ENCODE data around the gene RDX. TPM values are rescaled to one million over a fixed set of nuclear protein-coding genes. Genes with fewer than 3 reads are reported as not detected.
A peak's percentile ranks its signal among the peaks of the same experiment; 100 is the strongest.

RDX gene
- polyA plus RNA-seq, 2 of the 4 experiments (the other 2 are of a cell fraction): 158 to 183 TPM

DNA sequence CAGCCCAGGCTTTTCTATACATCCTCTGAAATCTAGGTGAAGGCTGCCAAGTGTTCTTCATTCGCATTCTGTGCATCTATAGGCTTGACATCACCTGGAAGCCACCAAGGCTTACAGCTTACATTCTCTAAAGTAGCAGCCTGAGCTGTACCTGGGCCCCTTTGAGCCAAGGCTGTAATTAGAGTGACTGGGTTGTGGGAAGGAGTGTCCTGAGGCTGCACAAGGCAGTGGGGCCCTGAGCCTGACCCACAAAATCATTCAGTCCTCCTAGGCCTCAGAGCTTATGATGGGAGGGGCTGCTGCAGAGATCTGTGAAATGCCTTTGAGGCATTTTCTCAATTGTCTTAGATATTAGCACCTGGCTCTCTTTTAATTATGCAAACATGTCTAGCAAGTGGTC lies 33.0 kb upstream of the RDX start:
- POLR2A ChIA-PET: interaction anchor here (1.2 kb wide), 1 partner anchor 10 kb away, joined by 3 read pairs; no protein-coding TSS in a partner anchor
- no peaks in the 10 kb centered on the region for H3K9me3 ChIP-seq
- CTCF ChIA-PET: no interaction called here
- DNase-seq (ENCODE audit: low read depth in 1 of 2, low spot score in 1 of 2) (no peak), FAIRE-seq (no peak), ATAC-seq (no peak; a peak in 1 of 6 replicates)
- H3K4me1 ChIP-seq: no peaks in the 10 kb centered on the region
- H3K27ac ChIP-seq: peak overlapping the region in 1 of 2 experiments; percentile 63; a peak in 2 of 6 replicates
- no peak for TF ChIP-seq ZSCAN20 (CRISPR knock-in tag; IDR thresholded peaks at IDR 0.05)
- no peak for TF ChIP-seq NR3C1 (IDR thresholded peaks at IDR 0.05)
- TF ChIP-seq FOSB (CRISPR knock-in tag; IDR thresholded peaks at IDR 0.05): no peak
- TF ChIP-seq CBX2 (IDR thresholded peaks at IDR 0.05; ENCODE audit: borderline replicate concordance, low read depth): no peak
- no peak for TF ChIP-seq RFX5 (IDR thresholded peaks at IDR 0.05)
- TF ChIP-seq RNF2 (IDR thresholded peaks at IDR 0.05; ENCODE audit: borderline replicate concordance, low read depth): no peak
- TF ChIP-seq TP53 (CRISPR knock-in tag; IDR thresholded peaks at IDR 0.05): no peak
- TF ChIP-seq, protein P1, sequence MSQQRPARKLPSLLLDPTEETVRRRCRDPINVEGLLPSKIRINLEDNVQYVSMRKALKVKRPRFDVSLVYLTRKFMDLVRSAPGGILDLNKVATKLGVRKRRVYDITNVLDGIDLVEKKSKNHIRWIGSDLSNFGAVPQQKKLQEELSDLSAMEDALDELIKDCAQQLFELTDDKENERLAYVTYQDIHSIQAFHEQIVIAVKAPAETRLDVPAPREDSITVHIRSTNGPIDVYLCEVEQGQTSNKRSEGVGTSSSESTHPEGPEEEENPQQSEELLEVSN (IDR thresholded peaks at IDR 0.05; ENCODE audit: borderline replicate concordance, low read depth): no peak
- no peak for TF ChIP-seq ZFP36 (IDR thresholded peaks at IDR 0.05; ENCODE audit: borderline replicate concordance, partially characterized antibody)
- no peak for TF ChIP-seq KDM1A (IDR thresholded peaks at IDR 0.05; ENCODE audit: low read depth)
- TF ChIP-seq TFCP2L1 (CRISPR knock-in tag; IDR thresholded peaks at IDR 0.05): no peak
- TF ChIP-seq ESRRA (IDR thresholded peaks at IDR 0.05; ENCODE audit: borderline replicate concordance, low read length): no peak
- TF ChIP-seq NFE2L2 (conservative IDR thresholded peaks at IDR 0.05; ENCODE audit: low read length): no peak
- WGBS (ENCODE audit: missing lambda C conversion rate): 90% methylated on average over 1 of the region's 1 CpG
- no peak overlapping the region for H3K4me3 ChIP-seq
- H3K4me2 ChIP-seq: no peak overlapping the region

DNA sequence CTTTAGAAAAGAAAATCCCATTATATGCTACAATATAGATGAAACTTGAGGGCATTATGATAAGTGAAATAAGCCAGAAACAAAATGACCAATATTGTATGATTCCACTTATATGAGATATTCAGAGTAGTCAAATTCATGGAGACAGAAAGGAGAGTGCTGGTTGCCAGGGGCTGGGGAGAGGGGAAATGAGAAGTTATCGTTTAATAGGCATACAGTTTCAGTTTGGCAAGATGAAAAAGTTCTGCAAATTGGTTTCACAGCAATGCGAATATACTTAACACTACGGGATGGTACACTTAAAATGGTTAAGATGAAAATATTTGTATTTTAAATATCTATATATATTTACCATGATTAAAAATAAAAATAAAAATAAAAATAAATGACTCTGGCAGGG lies 31.1 kb upstream of the RDX start:
- 89% methylated on average over 3 of the region's 3 CpGs for WGBS (ENCODE audit: missing lambda C conversion rate)
- Histone ChIP-seq H3K4me3 (no peak overlapping the region), H3K27ac (no peak overlapping the region), H3K4me2 (no peak overlapping the region), H3K4me1 (no peaks in the 10 kb centered on the region), H3K9me3 (no peaks in the 10 kb centered on the region)
- CTCF ChIA-PET: no interaction called here
- FAIRE-seq (no peak), DNase-seq (ENCODE audit: low read depth in 1 of 2, low spot score in 1 of 2) (no peak), ATAC-seq (no peak)
- no peak for TF ChIP-seq MYC (IDR thresholded peaks at IDR 0.05; ENCODE audit: borderline replicate concordance, low read length)
- TF ChIP-seq HOXB5 (CRISPR knock-in tag; IDR thresholded peaks at IDR 0.05): no peak
- no peak for TF ChIP-seq ELK1 (IDR thresholded peaks at IDR 0.05; ENCODE audit: low read depth, low read length)
- TF ChIP-seq, protein P2, sequence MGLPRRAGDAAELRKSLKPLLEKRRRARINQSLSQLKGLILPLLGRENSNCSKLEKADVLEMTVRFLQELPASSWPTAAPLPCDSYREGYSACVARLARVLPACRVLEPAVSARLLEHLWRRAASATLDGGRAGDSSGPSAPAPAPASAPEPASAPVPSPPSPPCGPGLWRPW (IDR thresholded peaks at IDR 0.05): no peak
- no peak for TF ChIP-seq POLR2A (IDR thresholded peaks at IDR 0.05; ENCODE audit: low read length)
- no peak for TF ChIP-seq EP300 (IDR thresholded peaks at IDR 0.05)
- TF ChIP-seq ESRRA (IDR thresholded peaks at IDR 0.05; ENCODE audit: borderline replicate concordance, low read length): no peak
- no peak for TF ChIP-seq KDM5A (IDR thresholded peaks at IDR 0.05)
- no peak for TF ChIP-seq RFX5 (IDR thresholded peaks at IDR 0.05)
- TF ChIP-seq TP53 (CRISPR knock-in tag; IDR thresholded peaks at IDR 0.05): no peak
- TF ChIP-seq RNF2 (IDR thresholded peaks at IDR 0.05; ENCODE audit: borderline replicate concordance, low read depth): no peak
- TF ChIP-seq PHF8 (IDR thresholded peaks at IDR 0.05; ENCODE audit: borderline replicate concordance, low read depth): no peak
- no peak for TF ChIP-seq CEBPB (IDR thresholded peaks at IDR 0.05)
- no peak for TF ChIP-seq HEYL (CRISPR knock-in tag; IDR thresholded peaks at IDR 0.05)
- TF ChIP-seq MAZ (IDR thresholded peaks at IDR 0.05; ENCODE audit: borderline replicate concordance, low read depth, low read length): no peak
- POLR2A ChIA-PET: no interaction called here

DNA sequence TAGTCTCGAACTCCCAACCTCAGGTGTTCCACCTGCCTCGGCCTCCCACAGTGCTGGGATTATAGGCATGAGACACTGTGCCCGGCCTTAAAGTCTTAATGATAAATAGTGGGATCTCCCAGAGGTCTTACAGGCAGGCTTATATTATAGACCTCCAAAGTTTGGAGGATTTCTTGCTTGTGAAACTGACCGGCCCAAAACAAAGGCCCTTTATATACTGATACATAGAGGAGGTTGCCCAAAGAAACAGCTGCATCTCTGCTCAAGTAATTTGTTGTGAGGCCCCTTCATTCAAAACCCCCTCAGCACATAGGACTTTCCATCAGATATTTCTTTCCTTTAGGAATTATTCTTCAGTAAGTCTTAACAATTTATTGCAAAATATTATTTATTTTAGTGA lies 27.4 kb upstream of the RDX start:
- Histone ChIP-seq H3K4me2 (no peak overlapping the region), H3K27ac (peak overlapping the region in 1 of 2 experiments; percentile 2; a peak in 1 of 6 replicates), H3K4me3 (no peak overlapping the region), H3K4me1 (peaks cover 13% of the 10 kb centered on the region), H3K9me3 (no peaks in the 10 kb centered on the region)
- no peak for TF ChIP-seq EHMT2 (IDR thresholded peaks at IDR 0.05; ENCODE audit: low read depth)
- no peak for TF ChIP-seq BHLHE40 (IDR thresholded peaks at IDR 0.05; ENCODE audit: low read depth, low read length)
- no peak for TF ChIP-seq ZNF302 (CRISPR knock-in tag; IDR thresholded peaks at IDR 0.05)
- no peak for TF ChIP-seq CBX2 (IDR thresholded peaks at IDR 0.05; ENCODE audit: borderline replicate concordance, low read depth)
- TF ChIP-seq, protein P3, sequence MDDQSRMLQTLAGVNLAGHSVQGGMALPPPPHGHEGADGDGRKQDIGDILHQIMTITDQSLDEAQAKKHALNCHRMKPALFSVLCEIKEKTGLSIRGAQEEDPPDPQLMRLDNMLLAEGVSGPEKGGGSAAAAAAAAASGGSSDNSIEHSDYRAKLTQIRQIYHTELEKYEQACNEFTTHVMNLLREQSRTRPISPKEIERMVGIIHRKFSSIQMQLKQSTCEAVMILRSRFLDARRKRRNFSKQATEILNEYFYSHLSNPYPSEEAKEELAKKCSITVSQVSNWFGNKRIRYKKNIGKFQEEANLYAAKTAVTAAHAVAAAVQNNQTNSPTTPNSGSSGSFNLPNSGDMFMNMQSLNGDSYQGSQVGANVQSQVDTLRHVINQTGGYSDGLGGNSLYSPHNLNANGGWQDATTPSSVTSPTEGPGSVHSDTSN (IDR thresholded peaks at IDR 0.05): no peak
- DNase-seq (ENCODE audit: low read depth in 1 of 2, low spot score in 1 of 2): no peak
- CTCF ChIA-PET: no interaction called here
- POLR2A ChIA-PET: no interaction called here
- 78% methylated on average over 4 of the region's 4 CpGs for WGBS (ENCODE audit: missing lambda C conversion rate)
- ATAC-seq: no peak
- FAIRE-seq: no peak

All from A549 (cell line).